Vagina (tissue), 2 donors: ENCODE data around the gene MYO3A. TPM values are rescaled to one million over a fixed set of nuclear protein-coding genes. Genes with fewer than 3 reads are reported as not detected.
"Not testable (repeated sequence)": the region's sequence is repeated elsewhere in the genome, so short reads cannot be mapped to it uniquely, and the experiment has no call there.

Source experiments
- DNase-seq, 2 donors: peaks; one replicate each; pipeline ENCODE4 v3.0.0-alpha.2; 2017; ENCODE audit errors: extremely low spot score in 2 of 2
- H3K27ac ChIP-seq: fragments of 200-600 bp; sonication (generic); one replicate; pipeline ENCODE4 v1.5.1; 2019
- H3K27me3 ChIP-seq: fragments of 200-600 bp; sonication (generic); one replicate; pipeline ENCODE4 v1.5.1; 2019
- H3K36me3 ChIP-seq, 2 donors: fragments of 200-600 bp; sonication (generic); one replicate each; pipeline ENCODE4 v1.5.1; 2017 to 2019
- H3K4me1 ChIP-seq: fragments of 200-600 bp; sonication (generic); one replicate; pipeline ENCODE4 v1.5.1; 2019
- H3K4me3 ChIP-seq, 2 donors: fragments of 200-600 bp; sonication (generic); 1 replicate in 1 of 2; 2 replicates in 1 of 2; pipeline ENCODE4 v1.5.1; 2016 to 2019
- H3K9me3 ChIP-seq: fragments of 200-600 bp; sonication (generic); one replicate; pipeline ENCODE4 v1.5.1; 2019
- POLR2A ChIP-seq, 2 donors: fragments of 450-650 bp; IDR thresholded peaks; one replicate each; pipeline ENCODE4 v1.6.1; 2017; ENCODE audit warnings: antibody characterized with exemption in 2 of 2, mild to moderate bottlenecking in 2 of 2, moderate library complexity in 2 of 2
- POLR2AphosphoS5 ChIP-seq, 2 donors: sonication (generic); formaldehyde crosslinking; IDR thresholded peaks; one replicate each; pipeline ENCODE4 v1.9.0; 2017; ENCODE audit warnings: antibody characterized with exemption in 2 of 2, mild to moderate bottlenecking in 2 of 2, low read depth in 1 of 2; ENCODE audit not compliant: insufficient read depth in 1 of 2
- intact Hi-C: fragments of 100-400 bp; cut with DNase I; formaldehyde crosslinking; loops from one replicate; pipeline ENCODE4 v1.15.1; 2023
- total RNA-seq: library from RNA; depleted of rRNA; stranded (reverse); fragments of >200 nt; gene quantifications from one replicate; pipeline ENCODE4 v1.2.3, GENCODE V29; 2016
- TF ChIP-seq, protein P1 (sequence below), 3 experiments: fragments of 450-650 bp in 2 of 3; fragments of 200-600 bp in 1 of 3; sonication (generic) in 1 of 3; IDR thresholded peaks; one replicate each; pipeline ENCODE4 v1.5.1; 2017 to 2019; ENCODE audit warnings: antibody characterized with exemption in 3 of 3, mild to moderate bottlenecking in 2 of 3, moderate library complexity in 2 of 3

MYO3A gene
- total RNA-seq, 1 donor from 2014 or later: 0.25 TPM

DNA sequence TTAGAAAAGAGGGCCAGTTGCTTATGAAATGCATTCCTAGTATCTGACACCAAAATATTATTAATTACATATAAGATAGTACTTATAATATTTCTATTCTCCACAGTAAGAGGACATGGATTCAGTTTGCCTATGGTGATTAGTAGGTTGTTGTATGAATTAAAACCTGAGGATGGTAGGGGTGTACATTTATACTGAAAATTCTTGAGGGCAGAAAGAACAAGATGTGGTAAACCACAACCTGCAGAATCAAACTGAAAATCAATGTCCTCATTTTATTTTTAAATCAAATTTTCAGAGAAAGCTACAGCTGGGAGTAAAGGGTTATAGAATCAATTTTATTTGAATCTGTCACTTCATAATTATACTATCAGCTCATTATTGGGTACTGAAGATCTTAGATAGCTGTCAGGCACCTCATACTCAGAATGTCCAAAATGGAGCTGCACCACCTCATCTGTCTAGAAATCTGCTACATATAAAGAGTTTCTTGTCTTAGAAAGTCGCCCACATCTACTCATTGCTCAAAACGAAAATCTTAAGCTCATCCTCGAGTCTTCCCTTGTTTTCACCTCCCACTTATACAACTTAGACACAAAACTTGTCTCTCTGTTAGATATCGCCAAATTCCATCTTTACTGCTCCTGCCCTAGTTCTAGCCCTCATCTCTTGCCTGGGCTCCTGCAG, 65.4 kb downstream of the MYO3A start:
- Histone ChIP-seq H3K4me1 (no peaks in the 10 kb centered on the region), H3K27ac (no peak overlapping the region), H3K9me3 (no peaks in the 10 kb centered on the region), H3K36me3 (no peaks in the 10 kb centered on the region), H3K27me3 (no peaks in the 10 kb centered on the region), H3K4me3 (no peak overlapping the region)
- intact Hi-C loops: no loop called here
- no peak for DNase-seq
- no peak for TF ChIP-seq POLR2AphosphoS5 (IDR thresholded peaks at IDR 0.05; ENCODE audit: insufficient read depth in 1 of 2, low read depth in 1 of 2)
- no peak for TF ChIP-seq POLR2A (IDR thresholded peaks at IDR 0.05)

GRCh38 chr10:26000971-26001370, 66.9 kb downstream of the MYO3A start:
- no peaks in the 10 kb centered on the region for H3K27me3 ChIP-seq
- intact Hi-C loops: no loop called here

DNA sequence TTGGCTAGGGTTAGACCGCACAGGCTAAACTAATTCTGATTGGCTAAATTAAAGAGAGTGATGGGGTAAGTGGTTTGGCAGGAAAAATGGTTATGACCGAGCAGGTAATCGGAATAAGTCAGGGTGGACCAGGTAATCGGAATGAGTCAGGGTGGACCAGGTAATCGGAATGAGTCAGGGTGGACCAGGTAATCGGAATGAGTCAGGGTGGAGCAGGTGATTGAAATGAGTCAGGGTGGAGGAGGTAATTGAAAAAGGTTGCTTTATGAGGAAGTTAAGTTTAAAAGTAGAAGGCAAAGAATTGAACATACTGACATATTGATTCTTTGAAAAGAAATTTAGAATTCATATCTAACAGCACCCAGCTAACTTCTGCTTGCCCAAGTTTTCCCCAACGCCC, 68.4 kb downstream of the MYO3A start:
- H3K4me1 ChIP-seq, intact Hi-C loops, H3K27ac ChIP-seq, H3K27me3 ChIP-seq, DNase-seq, H3K36me3 ChIP-seq, H3K9me3 ChIP-seq, H3K4me3 ChIP-seq: not testable (repeated sequence)

More at GRCh38 chr10:26000971-26001370, 66.9 kb downstream of the MYO3A start:
- Histone ChIP-seq H3K27ac (no peak overlapping the region), H3K36me3 (no peaks in the 10 kb centered on the region), H3K4me1 (no peaks in the 10 kb centered on the region), H3K9me3 (no peaks in the 10 kb centered on the region), H3K4me3 (no peak overlapping the region)
- TF ChIP-seq POLR2A (IDR thresholded peaks at IDR 0.05): no peak
- TF ChIP-seq POLR2AphosphoS5 (IDR thresholded peaks at IDR 0.05; ENCODE audit: insufficient read depth in 1 of 2, low read depth in 1 of 2): no peak
- TF ChIP-seq, protein P1, sequence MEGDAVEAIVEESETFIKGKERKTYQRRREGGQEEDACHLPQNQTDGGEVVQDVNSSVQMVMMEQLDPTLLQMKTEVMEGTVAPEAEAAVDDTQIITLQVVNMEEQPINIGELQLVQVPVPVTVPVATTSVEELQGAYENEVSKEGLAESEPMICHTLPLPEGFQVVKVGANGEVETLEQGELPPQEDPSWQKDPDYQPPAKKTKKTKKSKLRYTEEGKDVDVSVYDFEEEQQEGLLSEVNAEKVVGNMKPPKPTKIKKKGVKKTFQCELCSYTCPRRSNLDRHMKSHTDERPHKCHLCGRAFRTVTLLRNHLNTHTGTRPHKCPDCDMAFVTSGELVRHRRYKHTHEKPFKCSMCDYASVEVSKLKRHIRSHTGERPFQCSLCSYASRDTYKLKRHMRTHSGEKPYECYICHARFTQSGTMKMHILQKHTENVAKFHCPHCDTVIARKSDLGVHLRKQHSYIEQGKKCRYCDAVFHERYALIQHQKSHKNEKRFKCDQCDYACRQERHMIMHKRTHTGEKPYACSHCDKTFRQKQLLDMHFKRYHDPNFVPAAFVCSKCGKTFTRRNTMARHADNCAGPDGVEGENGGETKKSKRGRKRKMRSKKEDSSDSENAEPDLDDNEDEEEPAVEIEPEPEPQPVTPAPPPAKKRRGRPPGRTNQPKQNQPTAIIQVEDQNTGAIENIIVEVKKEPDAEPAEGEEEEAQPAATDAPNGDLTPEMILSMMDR (IDR thresholded peaks at IDR 0.05): no peak
- no peak for DNase-seq

DNA sequence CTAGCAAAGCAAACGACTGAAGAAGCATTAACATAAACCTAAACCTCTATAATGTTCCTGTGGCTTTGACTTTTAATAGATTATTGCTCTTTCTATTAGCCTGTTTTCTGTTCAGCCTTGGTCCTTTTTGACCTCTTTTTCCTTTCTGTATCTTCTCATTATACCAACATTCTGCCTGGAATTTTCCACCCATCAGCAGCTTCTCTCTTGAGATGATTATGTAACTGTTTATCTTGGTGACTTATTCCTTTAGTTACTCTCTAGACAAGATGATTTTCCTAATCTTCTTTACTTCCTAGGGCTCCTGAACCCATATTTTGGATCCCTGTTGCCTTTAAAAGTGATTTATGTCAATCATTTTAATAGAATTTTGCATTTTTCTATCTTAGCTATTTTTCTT, 81.1 kb downstream of the MYO3A start:
- TF ChIP-seq POLR2AphosphoS5 (IDR thresholded peaks at IDR 0.05; ENCODE audit: insufficient read depth in 1 of 2, low read depth in 1 of 2) (no peak), POLR2A (IDR thresholded peaks at IDR 0.05) (no peak)
- TF ChIP-seq, protein P1 (IDR thresholded peaks at IDR 0.05): no peak
- Histone ChIP-seq H3K27me3 (no peaks in the 10 kb centered on the region), H3K36me3 (no peaks in the 10 kb centered on the region), H3K9me3 (no peaks in the 10 kb centered on the region), H3K4me3 (no peak overlapping the region), H3K4me1 (no peaks in the 10 kb centered on the region), H3K27ac (no peak overlapping the region)
- no peak for DNase-seq
- intact Hi-C loops: no loop called here

- DNase-seq: no peak
- Histone ChIP-seq H3K4me3 (no peak overlapping the region), H3K9me3 (no peaks in the 10 kb centered on the region), H3K36me3 (no peaks in the 10 kb centered on the region), H3K27me3 (no peaks in the 10 kb centered on the region), H3K4me1 (no peaks in the 10 kb centered on the region), H3K27ac (no peak overlapping the region)
- TF ChIP-seq, protein P1 (IDR thresholded peaks at IDR 0.05): no peak
- TF ChIP-seq POLR2A (IDR thresholded peaks at IDR 0.05): no peak
- no peak for TF ChIP-seq POLR2AphosphoS5 (IDR thresholded peaks at IDR 0.05; ENCODE audit: insufficient read depth in 1 of 2, low read depth in 1 of 2)
- intact Hi-C loops: no loop called here
These were observed 88.8 kb downstream of the MYO3A start for GRCh38 chr10:26022831-26023230.

DNA sequence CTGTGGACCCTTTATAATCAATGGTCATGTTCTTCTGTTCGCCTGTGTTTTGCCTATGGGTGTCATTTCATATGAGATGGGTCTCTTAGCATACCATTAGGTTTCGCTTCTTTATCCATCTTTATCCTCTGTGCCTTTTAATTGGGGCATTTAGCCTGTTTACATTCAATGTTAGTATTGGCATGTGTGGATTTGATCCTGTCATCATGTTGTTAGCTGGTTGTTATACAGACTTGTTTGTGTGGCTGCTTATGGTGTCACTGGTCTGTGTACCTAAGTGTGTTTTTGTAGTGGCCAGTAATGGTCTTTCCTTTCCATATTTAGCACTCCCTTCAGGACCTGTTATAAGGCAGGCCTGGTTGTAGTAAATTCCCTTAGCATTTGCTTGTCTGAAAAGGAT, 90.3 kb downstream of the MYO3A start:
- intact Hi-C loops: no loop called here
- Histone ChIP-seq H3K9me3 (no peaks in the 10 kb centered on the region), H3K27me3 (no peaks in the 10 kb centered on the region), H3K4me1 (no peaks in the 10 kb centered on the region), H3K27ac (no peak overlapping the region), H3K36me3 (no peaks in the 10 kb centered on the region), H3K4me3 (no peak overlapping the region)
- no peak for DNase-seq
- TF ChIP-seq POLR2A (IDR thresholded peaks at IDR 0.05) (no peak), POLR2AphosphoS5 (IDR thresholded peaks at IDR 0.05; ENCODE audit: insufficient read depth in 1 of 2, low read depth in 1 of 2) (no peak)
- TF ChIP-seq, protein P1 (IDR thresholded peaks at IDR 0.05): no peak
